K562 (cell line): ENCODE data around the gene KIF25. TPM values are rescaled to one million over a fixed set of nuclear protein-coding genes. Genes with fewer than 3 reads are reported as not detected.
A peak's percentile ranks its signal among the peaks of the same experiment; 100 is the strongest.

ENCODE experiments used
- ATAC-seq: fragments of 200-7000 bp; cut with Tn5 transposase; 3 replicates; pipeline ENCODE4 v1.9.1; 2020; ENCODE audit warnings: moderate library complexity
- BruUV-seq: library from RNA; stranded (reverse); fragments of 400-500 nt; replicated peaks from 2 replicates; lab custom pipeline; 2021; lab: Mats Ljungman, UMichigan
- CTCF ChIA-PET: fragments of 300-600 bp; formaldehyde crosslinking; extraction: SDS; loops from one replicate; lab custom pipeline; 2021; ENCODE audit warnings: low intra/inter-chr PET ratio; lab: Yijun Ruan, JAX
- POLR2A ChIA-PET: fragments of 300-600, 350-650 bp; sonication (Branson Sonifier 250); formaldehyde crosslinking; extraction: SDS; loops from one replicate; lab custom pipeline; 2021; ENCODE audit warnings: antibody characterized with exemption, inconsistent platforms; lab: Yijun Ruan, JAX
- DNase-seq, 4 experiments: peaks; one replicate each; pipeline versions ENCODE4 v3.0.0 to v3.0.0-alpha.2; 2011 to 2018; ENCODE audit warnings: low spot score in 3 of 4, mixed read lengths in 3 of 4; ENCODE audit errors: extremely low read depth in 1 of 4
- FAIRE-seq: peaks from 2 replicates; lab custom pipeline; 2011; peaks lifted over from hg19 to GRCh38; lab: Jason Lieb, UNC
- H2AFZ ChIP-seq: 2 replicates; pipeline ENCODE4 v1.6.0; 2011; ENCODE audit warnings: low read depth, low read length, control low read depth, inconsistent platforms
- H3K27ac ChIP-seq: fragments of 200-600 bp; 3 replicates; pipeline ENCODE4 v1.8.0; 2011; ENCODE audit warnings: low read depth, mild to moderate bottlenecking, control low read depth, inconsistent platforms, low read length, moderate library complexity, mixed read lengths; ENCODE audit errors: extremely low read depth
- H3K27me3 ChIP-seq, 2 experiments: fragments of 300-600 bp in 1 of 2; 2 replicates in 1 of 2; 3 replicates in 1 of 2; pipeline versions ENCODE4 v1.6.0 to v1.8.0; 2011; ENCODE audit warnings: inconsistent platforms in 2 of 2, low read length in 2 of 2, mild to moderate bottlenecking in 1 of 2, mixed read lengths in 1 of 2, moderate library complexity in 1 of 2; ENCODE audit not compliant: control insufficient read depth in 2 of 2, insufficient read depth in 2 of 2
- H3K36me3 ChIP-seq: fragments of 300-600 bp; 3 replicates; pipeline ENCODE4 v1.8.0; 2011; ENCODE audit warnings: mild to moderate bottlenecking, low read length, inconsistent platforms; ENCODE audit not compliant: control insufficient read depth, insufficient read depth
- H3K4me1 ChIP-seq, 2 experiments: fragments of 200-600 bp in 1 of 2; replicated peaks in 1 of 2; 2 replicates in 1 of 2; 3 replicates in 1 of 2; pipeline versions ENCODE4 v1.5.1 to v1.8.0; 2011; ENCODE audit warnings: inconsistent platforms in 2 of 2, low read length in 2 of 2, mild to moderate bottlenecking in 1 of 2, mixed read lengths in 1 of 2, moderate library complexity in 1 of 2; ENCODE audit not compliant: control insufficient read depth in 2 of 2, insufficient read depth in 2 of 2
- H3K4me2 ChIP-seq: 2 replicates; pipeline ENCODE4 v1.6.1; 2011; ENCODE audit warnings: low read length, control low read depth, inconsistent platforms, mixed read lengths; ENCODE audit not compliant: insufficient read depth
- H3K4me3 ChIP-seq: fragments of 200-600 bp; sonication (generic), shearing (Covaris generic); 2 replicates; pipeline ENCODE4 v1.5.1; 2016; ENCODE audit warnings: control low read depth, inconsistent platforms
- H3K79me2 ChIP-seq: fragments of 200-600 bp; 3 replicates; pipeline ENCODE4 v1.8.0; 2011; ENCODE audit warnings: low read length, inconsistent platforms; ENCODE audit not compliant: control insufficient read depth, insufficient read depth
- H3K9ac ChIP-seq, 2 experiments: 2 replicates each; pipeline versions ENCODE4 v1.6.0 to v1.6.1; 2011; ENCODE audit warnings: low read depth in 2 of 2, low read length in 2 of 2, control low read depth in 1 of 2, inconsistent platforms in 1 of 2, mild to moderate bottlenecking in 1 of 2, mixed read lengths in 1 of 2; ENCODE audit not compliant: insufficient read depth in 1 of 2
- H3K9me1 ChIP-seq: one replicate; pipeline ENCODE4 v1.6.0; 2011; ENCODE audit warnings: inconsistent platforms, mild to moderate bottlenecking, low read length, moderate library complexity; ENCODE audit not compliant: control insufficient read depth, insufficient read depth
- H3K9me3 ChIP-seq: replicated peaks from 2 replicates; pipeline ENCODE4 v1.5.1; 2011; ENCODE audit warnings: low read depth, low read length, inconsistent platforms; ENCODE audit not compliant: control insufficient read depth, insufficient read depth
- H4K20me1 ChIP-seq: replicated peaks from 2 replicates; pipeline ENCODE4 v1.6.1; 2011; ENCODE audit warnings: low read length, inconsistent platforms, mixed read lengths; ENCODE audit not compliant: control insufficient read depth, insufficient read depth
- CHD2 ChIP-seq: IDR thresholded peaks from 2 replicates; pipeline ENCODE4 v1.6.1; 2011; ENCODE audit warnings: low read depth, low read length
- EGR1 ChIP-seq: fragments of 450-650 bp; conservative IDR thresholded peaks from 2 replicates; pipeline ENCODE4 v1.6.1; 2017; ENCODE audit warnings: mild to moderate bottlenecking
- PCBP1 ChIP-seq: fragments of 200-400 bp; formaldehyde crosslinking; IDR thresholded peaks from 2 replicates; pipeline ENCODE4 v1.6.1; 2018; ENCODE audit warnings: mild to moderate bottlenecking, low read depth, low read length; ENCODE audit not compliant: poor library complexity, severe bottlenecking
- WGBS: fragments of 100-300 bp; shearing (Covaris generic); methylation state at CpG from one replicate; pipeline ENCODE4 v1.1.6; 2016; ENCODE audit warnings: low coverage, mixed read lengths; ENCODE audit not compliant: insufficient coverage; ENCODE audit errors: missing lambda C conversion rate; 5-methylcytosine and 5-hydroxymethylcytosine counted together
- in situ Hi-C: fragments of 300-500 bp; cut with MboI; formaldehyde crosslinking; loops from 4 replicates; pipeline ENCODE4 v1.15.0; 2018; ENCODE audit warnings: inconsistent platforms, mixed read lengths
- intact Hi-C: fragments of 100-400 bp; cut with micrococcal nuclease; formaldehyde crosslinking; loops from 2 replicates; pipeline ENCODE4 v1.14.2; 2022
- polyA plus RNA-seq, 8 experiments: library from polyadenylated mRNA; depleted of rRNA in 4 of 8; stranded (reverse) in 5 of 8; unstranded in 3 of 8; fragments of >200 nt; fragmentation: Nextera tagmentation in 2 of 8; fragmentation: Illumina TruSeq in 1 of 8; extraction: Ambion mirVana in 2 of 8; extraction: Trizol in 1 of 8; gene quantifications; 2 replicates each; pipeline versions ENCODE4 v1.2.1 to v1.2.3, GENCODE V29; 2011 to 2014; ENCODE audit warnings: inconsistent platforms in 1 of 8, missing spikeins in 1 of 8
- total RNA-seq, 7 experiments: library from RNA; depleted of rRNA in 6 of 7; stranded (reverse); fragments of >200 nt in 6 of 7; fragmentation: Illumina TruSeq in 2 of 7; extraction: Trizol in 2 of 7; gene quantifications; 2 replicates each; pipeline versions ENCODE4 v1.2.1 to v1.2.3, GENCODE V29; 2011 to 2021; ENCODE audit warnings: low replicate concordance in 1 of 7
- TF ChIP-seq, protein P1 (sequence below): fragments of 450-650 bp; IDR thresholded peaks from 2 replicates; pipeline ENCODE4 v1.6.1; 2016

Gene KIF25
- total and polyA plus RNA-seq, 9 of the 15 experiments (the other 6 are each of a cell fraction or from before 2014, with no cell fraction given), result 0.04 to 0.49 (median 0.23) TPM; not detected in 5

DNA sequence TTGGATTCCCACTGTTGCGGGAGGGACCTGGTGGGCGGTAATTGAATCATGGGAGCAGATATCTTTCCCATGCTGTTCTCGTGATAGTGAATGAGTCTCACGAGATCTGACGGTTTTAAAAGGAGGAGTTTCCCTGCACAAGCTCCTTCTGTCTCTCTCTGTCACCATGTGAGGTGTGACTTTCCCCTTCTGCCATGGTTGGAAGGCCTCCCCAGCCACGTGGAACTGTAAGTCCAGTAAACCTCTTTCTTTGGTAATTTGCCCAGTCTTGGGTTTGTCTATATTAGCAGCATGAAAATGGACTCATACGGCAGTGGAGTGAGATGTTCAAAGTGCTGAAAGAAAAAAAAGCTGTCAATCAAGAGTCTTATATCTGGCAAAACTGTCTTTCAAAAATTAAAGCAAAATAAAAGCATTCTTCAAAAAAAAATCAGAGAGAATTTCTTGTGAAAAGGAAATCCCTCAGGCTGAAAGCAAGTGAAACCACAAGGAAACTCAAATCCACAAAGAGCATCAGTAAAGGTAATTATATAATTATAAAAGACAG is 15.5 kb upstream of the KIF25 start:
- no peak overlapping the region for H3K9ac ChIP-seq
- H3K9me1 ChIP-seq, result peaks cover 4% of the 10 kb centered on the region
- peak; percentile 58 for FAIRE-seq
- peaks cover 56 to 59% of the 10 kb centered on the region in 2 experiments for H3K27me3 ChIP-seq
- no TSS peak for BruUV-seq
- in situ Hi-C loops (no loop called here), intact Hi-C loops (no loop called here)
- H4K20me1 ChIP-seq, result no peaks in the 10 kb centered on the region
- ChIA-PET POLR2A (no interaction called here), CTCF (no interaction called here)
- no peaks in the 10 kb centered on the region for H3K36me3 ChIP-seq
- no peak overlapping the region for H3K4me3 ChIP-seq
- 8% methylated on average over 7 of the region's 7 CpGs for WGBS
- no peak overlapping the region for H2AFZ ChIP-seq
- no peak for DNase-seq
- H3K4me1 ChIP-seq, result peaks cover 0 to 13% of the 10 kb centered on the region in 2 experiments; a peak in 1 of 5 replicates
- no peak overlapping the region for H3K27ac ChIP-seq
- TF ChIP-seq EGR1 (0 out of 2 replicates have a peak, but pooled peaks have one; percentile 12), PCBP1 (no peak), CHD2 (peak; percentile 86)
- TF ChIP-seq, protein P1, sequence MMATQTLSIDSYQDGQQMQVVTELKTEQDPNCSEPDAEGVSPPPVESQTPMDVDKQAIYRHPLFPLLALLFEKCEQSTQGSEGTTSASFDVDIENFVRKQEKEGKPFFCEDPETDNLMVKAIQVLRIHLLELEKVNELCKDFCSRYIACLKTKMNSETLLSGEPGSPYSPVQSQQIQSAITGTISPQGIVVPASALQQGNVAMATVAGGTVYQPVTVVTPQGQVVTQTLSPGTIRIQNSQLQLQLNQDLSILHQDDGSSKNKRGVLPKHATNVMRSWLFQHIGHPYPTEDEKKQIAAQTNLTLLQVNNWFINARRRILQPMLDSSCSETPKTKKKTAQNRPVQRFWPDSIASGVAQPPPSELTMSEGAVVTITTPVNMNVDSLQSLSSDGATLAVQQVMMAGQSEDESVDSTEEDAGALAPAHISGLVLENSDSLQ, result peak; percentile 53
- no peaks in the 10 kb centered on the region for H3K9me3 ChIP-seq
- no peak for ATAC-seq
- H3K4me2 ChIP-seq, result no peak overlapping the region
- H3K79me2 ChIP-seq, result no peaks in the 10 kb centered on the region
